ENCODE measurements around the gene FCSK.
"Not testable (repeated sequence)": the region's sequence is repeated elsewhere in the genome, so short reads cannot be mapped to it uniquely, and the experiment has no call there.

FCSK gene

DNA sequence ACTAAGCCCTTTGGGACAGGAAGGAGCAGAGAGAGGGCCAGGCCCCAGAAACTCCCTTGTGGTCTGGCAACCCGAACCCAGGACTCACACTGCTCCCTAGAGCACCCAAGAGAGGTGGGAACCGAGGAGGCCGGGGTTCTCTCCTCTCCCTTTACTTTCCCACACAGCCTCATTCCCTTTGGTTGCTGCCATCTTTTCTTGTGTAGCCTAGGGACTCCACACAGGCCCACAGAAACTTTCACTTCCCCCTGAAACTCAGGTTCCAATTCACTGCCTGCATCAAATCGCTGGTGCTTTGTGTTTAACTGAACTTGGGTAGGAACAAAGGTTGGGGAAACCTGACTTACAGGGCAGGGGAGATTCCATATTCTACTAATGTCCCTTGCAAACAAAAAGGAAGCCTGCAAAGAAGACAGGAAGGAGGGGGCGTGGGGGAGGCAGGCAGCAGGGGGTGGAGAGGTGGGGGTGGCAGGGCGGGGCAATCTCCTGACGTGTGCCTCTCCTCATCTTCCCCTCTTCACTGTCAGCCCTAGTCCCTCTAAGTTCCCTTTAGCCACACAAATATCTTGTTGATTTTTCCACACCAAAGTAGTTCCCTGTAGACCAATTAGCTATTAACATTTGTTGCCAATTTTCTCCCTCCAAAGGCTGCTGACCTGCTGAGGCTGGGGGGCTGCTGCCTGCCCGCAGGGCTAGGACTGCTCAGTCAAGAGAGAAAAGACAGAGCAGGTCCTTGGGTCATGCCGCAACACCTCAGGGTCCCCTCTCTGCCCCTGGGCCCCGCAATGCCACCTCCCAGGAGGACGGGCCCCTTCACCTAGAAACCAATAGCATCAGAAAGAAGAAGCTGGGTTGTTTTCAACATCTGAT lies 23.5 kb upstream of the FCSK start:
- DNase-seq (ENCODE audit: low read depth in 2 of 2) = peak; percentile 25 to 46

DNA sequence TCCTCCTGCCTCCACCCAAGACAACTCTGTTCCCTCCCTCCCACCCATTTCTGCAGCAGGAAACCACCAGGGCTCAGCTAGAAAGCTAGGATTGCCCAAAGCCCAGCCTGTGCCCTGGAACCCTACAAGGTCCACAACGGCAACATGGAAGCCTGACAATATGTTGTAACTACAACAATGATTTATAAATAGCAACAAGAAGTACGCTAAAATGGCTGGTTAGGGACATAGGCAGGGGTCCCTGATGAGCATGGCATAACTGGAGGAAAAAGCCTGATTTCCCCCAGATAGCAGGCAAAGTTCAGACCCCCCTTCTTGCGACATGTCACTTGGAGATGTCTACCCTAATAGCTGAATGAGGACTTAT lies 22.1 kb upstream of the FCSK start:
- no peak for DNase-seq (ENCODE audit: low read depth in 2 of 2)

DNA sequence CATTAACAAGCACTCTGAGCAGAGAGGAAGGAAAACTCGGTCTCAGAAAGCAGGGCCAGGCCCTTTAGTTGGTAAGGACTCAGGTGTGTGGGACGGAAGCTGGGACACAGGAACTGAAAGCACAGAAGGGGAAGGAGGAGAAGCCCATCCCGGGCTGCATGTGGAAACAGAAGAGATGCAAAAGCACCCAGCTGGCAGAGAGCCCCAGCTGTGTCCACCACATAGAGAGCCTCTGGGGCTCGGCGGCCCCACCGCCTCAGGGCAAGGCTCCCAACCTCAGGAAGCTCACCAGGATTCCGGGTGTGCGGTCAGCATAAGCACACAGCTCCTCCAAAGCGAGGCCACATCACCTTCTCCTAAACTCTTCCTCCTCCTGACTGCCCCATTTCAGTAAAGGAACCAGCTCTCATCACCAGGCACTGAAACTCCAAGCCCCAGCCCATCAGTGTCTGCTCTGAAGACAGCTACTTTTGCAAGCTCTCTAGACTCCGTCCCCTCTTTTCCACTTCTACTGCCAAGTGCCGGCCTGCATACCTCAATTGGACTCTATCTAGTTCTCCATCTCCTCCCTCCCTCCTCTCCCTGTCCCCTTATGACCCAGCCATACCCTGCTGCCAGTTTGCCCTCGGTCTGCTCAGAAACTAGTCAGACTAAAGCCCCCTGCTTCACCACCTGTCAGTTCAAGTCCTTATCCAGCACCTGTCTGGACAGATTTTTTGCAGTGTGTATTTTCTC lies 21.5 kb upstream of the FCSK start:
- DNase-seq (ENCODE audit: low read depth in 2 of 2) = no peak

DNA sequence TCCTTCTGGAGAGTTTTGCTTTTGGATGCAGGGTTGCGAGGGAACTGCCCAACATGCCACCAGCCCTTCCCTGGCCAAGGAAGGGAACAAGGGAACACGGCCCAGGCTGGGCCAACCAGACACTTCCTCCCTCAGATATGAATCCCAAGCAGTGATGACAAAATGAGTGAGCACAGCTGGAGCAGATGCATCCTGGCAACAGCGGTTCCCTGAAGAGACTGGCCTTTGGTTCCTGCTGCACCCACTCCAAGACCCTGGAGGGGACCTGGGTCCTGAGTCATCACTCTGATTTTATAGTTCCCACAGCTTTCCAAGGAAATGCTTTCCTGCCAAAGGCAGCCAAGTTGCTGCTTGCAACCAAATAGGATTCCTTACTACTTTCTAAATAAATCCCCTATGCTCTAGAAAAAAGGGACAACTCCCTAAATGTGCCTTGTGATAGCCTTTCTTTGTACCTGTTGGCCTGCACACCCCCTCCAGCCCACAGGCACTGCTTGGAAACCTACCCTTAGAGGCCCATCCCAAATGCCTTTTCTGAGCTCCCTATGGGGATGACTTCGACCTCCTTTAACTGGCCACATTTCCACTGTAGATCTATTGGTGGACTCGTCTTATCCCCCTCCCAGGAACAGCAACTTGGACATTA lies 20.8 kb upstream of the FCSK start:
- no peak for DNase-seq (ENCODE audit: low read depth in 2 of 2)

DNA sequence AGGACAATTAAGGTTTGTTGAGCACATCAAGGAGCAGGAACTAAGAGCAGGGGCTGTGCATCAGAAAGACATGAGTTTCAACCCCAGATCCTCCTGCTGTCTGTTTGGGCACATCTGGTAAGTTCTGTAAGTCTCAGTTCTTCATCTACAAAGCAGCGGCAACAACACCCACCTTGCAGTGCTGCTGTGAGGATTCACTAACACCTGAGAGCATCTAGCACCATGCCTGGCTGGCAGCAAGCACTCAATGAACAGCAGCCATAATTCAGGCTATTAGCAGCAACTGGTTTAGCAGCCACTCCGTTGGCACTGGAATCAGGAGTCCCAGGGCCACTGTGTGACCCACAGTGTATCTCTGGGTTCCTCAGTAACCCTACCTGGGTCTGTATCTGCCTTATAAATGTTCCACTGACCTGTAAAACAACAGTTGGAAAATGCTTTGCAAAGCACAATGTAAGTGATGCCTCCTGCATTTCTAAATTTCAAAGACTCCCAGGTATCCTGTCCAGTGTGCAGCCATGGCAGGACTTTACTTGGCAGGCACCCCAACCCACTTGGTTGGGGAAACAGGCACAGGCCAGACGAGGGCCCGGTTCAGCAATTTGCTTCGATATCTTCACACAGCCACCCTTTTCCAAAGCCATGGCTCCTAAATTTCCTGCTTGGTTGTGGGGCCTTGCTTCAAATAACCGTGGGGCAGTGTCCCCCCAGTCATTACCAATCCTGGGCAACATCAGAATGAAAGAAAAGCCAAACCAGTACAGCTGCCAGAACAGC lies 19.7 kb upstream of the FCSK start:
- DNase-seq (ENCODE audit: low read depth in 2 of 2) = no peak

DNA sequence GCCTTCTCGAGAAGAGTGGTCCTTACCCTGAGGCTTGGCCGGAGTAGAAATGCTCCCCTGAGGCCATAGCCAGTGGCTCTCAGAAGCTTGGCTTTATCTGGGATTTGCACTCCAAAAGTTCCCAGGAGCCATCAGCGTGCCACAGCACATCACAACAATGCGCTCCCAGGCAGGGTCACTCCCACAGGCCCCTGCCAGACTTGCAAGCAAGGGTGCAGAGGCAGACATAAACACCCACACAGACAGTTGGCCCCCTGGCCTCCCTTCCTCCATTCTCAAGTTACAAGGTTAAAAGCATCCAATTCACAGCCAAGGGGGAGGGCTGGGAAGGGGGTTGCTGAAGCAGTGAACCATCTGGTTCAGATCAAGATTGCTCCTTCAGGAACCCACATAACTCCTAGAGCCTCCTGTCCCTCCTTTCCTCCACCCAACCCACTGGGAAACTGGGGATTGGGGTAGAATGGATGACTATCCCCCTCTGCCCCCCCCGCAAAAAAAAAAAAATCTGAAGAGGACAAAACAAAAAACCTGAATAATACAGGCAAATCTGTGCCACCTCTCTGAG lies 17.3 kb upstream of the FCSK start:
- DNase-seq (ENCODE audit: low read depth in 2 of 2) = no peak

DNA sequence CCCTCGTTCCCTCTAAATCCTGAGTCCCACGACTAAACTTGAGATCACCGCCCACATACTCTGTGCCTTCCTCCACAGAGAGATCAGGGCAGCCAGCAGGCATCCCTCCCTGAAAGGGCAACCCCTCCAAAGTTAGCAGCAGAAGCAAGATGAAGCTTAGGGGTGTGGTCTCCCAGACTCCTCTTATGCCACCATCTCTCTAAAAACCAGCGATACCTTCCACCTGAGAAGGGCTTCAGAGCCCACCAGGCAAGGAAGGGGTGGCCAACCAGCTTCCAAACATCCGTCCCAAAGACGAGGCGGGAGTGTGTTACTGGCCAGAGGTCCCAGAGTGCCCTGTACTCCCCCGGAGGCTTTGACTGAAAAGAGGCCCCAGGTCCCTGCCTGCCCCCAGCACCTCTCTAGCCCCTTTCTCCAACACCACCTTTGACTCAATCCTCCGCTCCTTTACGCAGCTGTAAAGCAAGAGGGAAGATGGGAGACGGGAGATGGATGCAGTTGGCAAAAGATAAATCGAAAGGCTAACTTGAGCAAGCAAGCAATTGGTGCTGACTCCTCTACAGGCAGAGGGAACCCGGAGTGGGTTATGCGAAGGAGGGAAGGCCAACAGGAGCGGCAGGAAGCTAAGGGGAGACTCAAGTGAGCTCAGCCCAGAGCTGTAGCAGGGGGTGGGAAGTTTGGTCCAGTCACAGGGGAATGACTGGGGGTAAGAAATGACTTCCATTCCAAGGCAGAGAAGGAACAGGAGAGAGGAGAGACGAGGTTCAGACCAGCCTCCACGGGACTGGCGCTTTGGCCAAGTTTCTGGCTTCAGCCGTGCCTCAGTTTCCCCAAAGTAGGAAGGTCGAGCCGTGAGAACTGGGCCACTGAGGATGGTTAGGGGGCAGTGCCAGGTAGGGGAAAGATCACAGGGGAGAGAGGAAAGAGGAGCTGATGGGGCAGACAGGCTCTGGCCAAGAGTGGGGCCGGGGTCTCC lies 16.5 kb upstream of the FCSK start:
- no peak for DNase-seq (ENCODE audit: low read depth in 2 of 2)

DNA sequence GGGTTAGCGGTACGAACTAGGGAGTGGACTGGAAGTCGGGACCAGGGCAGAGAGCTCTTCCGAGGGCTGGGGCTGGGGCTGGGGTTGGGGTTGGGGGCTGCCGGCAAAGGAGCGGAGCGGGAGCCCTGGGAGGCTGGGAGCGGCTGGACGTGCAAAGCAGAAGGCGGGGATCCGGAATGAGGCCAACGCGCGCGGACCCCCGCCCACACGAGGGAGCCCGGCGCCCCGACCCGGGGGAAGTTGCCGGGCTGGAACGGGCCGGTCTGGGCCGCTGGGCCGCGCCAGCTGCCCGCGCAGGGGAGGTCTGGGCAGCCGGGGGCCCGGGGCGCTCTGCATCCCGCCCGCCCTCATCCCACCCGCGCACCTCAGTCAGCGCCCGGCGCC lies 15.8 kb upstream of the FCSK start:
- no peak for DNase-seq (ENCODE audit: low read depth in 2 of 2)

DNA sequence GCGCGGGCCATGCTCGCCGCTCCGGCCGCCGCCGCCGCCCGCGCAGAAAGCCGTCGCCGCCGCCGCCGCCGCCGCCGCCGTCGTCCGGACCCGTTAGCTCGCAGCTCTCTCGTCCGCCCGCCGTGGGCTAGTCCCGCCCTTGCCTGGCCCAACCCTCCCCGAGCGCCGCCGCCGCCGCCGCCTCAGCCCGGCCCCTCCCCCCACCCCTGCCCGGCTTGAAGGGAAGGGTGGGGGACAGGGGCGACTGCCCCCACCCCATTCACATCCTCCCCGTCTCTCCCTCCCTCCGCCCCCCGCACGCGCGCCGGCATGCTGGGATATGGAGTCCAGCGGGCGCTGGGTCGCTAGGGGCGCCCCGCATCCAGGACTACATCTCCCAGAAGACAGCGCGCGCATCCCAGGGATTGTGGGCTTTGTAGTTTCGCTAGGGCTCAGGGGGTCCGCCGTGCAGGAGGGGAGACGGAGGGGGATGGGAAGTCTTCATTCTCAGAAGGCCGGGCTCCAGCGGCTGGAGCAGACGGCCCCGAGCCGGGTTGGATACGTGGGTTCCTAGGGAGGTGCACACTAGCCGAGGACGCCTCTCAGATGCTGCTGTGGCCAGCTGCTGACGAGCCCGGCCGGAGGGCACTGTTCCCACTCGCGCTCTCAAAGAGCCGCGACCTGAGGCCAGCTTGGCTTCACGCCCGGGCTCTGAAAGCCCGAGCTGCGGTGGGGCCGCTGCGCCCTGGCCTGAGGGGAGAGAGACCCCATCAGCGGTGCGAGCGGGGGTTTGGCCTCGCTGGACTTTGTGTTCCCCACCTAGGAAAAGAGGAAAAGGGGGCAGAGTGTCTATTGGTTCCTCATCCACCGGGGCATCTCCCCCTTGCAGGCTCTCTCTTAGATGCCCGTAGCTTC lies 15.2 kb upstream of the FCSK start, which contains the start of gene ST3GAL2:
Gene ST3GAL2 (minus strand): TSS at position 132 of the 894 bp plus-strand sequence. CDS start 40,570 bp downstream, outside the sequence.
- peak; percentile 83 to 90 for DNase-seq (ENCODE audit: low read depth in 2 of 2)

DNA sequence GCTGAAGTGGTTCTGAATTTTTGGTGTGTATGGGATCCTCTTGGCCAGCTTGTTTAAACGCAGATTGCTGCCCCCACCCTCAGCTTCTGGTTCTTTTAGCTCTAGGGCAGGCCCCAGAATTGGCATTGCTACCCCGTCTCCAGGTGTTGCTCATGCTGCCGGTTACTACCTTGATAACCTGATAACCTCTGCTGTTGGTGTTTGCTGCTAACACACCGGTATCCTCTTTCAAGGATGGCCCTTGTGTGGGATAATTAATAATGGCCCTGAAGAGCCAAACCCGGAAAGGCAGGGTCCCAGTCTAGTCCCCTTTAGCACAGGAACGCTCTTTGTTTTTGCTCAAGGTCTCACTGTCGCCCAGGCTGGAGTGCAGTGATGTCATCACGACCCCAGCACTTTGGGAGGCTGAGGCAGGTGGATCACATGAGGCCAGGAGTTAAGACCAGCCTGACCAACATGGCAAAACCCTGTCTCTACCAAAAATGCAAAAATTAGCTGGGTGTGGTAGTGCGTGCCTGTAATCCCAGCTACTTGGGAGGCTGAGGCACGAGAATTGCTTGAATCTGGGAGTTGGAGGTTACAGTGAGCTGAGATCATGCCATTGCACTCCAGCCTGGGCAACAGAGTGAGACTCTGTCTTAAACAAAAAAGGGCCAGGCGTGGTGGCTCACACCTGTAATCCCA lies 14.2 kb upstream of the FCSK start:
- no peak for DNase-seq (ENCODE audit: low read depth in 2 of 2)

DNA sequence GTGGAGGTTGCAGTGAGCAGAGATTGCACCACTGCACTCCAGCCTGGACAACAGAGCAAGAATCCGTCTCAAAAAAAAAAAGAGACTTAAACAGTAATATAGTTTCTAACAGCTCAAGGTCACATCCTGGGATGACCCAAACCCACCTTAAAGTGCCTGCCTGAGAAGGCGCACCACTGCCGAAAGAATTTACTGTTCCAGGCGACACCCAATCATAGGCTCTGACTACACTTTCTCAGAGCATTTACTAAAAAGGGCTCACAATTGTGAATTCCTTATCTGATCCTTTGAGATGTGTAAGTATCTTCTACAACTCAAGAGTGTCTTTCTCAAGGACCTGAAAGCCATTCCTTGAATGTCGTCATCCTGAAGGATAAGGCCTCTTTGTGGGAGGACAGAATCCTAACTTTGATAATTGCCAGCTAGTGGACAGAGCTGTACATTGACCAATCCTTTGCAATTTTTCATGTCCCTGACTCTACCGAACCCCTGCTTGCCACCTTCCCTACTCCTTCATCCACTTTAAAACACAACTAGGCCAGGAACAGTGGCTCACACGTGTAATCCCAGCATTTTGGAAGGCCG lies 12.9 kb upstream of the FCSK start:
- DNase-seq (ENCODE audit: low read depth in 2 of 2) = no peak

DNA sequence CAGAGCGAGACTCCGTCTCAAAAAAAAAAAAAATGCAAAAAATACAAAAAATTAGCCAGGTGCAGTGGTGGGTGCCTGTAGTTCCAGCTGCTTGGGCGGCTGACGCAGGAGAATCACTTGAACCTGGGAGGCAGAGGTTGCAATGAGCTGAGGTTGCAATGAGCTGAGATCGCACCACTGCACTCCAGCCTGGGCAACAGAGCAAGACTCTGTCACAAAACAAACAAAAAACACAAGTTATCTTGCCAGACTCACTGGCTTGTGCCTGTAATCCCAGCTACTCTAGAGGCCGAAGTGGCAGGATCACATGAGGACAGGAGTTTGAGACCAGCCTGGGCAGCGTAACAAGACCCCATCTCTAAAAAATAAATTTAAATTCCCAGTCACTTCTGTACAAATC lies 12.1 kb upstream of the FCSK start:
- DNase-seq (ENCODE audit: low read depth in 2 of 2) = no peak

DNA sequence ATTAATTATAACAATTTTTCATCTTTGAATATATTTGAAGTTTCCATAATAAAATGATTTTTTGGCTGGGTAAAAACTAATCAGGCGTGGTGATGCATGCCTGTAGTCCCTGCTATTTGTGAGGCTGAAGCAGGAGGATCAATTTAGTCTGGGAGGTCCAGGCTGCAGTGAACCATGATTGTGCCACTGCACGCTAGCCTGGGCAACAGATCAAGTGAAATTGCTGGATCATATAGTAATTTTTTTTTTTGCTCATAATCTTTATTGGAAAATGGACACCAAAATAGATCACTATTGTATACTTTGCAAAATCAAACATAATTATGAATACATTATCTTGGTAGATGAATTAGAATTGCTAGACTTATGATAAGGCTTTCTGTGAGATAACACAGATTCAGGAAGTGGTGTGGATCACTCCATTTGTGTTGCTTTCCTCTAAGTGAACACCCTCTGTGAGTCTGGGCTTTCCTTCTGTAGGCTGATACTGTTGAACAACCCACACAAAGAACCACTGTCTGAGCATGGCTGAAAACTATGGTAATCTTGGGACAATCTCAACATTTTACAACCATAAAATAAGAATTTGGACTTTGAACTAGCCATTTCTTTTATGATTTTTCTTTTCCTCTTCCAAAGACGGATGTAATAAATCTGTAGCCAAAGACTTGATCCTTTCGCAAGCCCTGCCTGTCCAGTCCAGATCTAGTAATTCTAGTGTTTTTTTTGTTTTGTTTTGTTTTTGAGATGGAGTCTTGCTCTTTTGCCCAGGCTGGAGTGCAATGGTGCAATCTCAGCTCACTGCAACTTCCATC lies 9.9 kb upstream of the FCSK start:
- no peak for DNase-seq (ENCODE audit: low read depth in 2 of 2)

DNA sequence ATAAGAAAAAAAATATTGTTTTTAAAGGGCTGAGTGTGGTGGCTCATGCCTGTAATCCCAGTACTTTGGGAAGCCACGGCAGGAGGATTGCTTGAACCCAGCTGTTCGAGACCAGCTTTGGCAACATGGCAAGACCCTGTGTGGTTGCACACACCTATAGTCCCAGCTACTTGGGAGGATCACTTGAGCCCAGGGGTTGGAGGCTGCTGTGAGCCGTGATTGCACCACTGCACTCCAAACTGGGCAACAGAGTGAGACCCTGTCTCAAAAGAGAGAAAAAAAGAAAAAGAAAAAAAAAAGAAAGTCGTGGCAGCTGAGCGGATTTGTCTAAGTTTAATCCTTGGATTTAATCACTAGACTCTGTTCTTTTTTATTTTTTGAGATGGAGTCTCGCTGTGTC lies 6.3 kb upstream of the FCSK start:
- DNase-seq (ENCODE audit: low read depth in 2 of 2) = no peak

DNA sequence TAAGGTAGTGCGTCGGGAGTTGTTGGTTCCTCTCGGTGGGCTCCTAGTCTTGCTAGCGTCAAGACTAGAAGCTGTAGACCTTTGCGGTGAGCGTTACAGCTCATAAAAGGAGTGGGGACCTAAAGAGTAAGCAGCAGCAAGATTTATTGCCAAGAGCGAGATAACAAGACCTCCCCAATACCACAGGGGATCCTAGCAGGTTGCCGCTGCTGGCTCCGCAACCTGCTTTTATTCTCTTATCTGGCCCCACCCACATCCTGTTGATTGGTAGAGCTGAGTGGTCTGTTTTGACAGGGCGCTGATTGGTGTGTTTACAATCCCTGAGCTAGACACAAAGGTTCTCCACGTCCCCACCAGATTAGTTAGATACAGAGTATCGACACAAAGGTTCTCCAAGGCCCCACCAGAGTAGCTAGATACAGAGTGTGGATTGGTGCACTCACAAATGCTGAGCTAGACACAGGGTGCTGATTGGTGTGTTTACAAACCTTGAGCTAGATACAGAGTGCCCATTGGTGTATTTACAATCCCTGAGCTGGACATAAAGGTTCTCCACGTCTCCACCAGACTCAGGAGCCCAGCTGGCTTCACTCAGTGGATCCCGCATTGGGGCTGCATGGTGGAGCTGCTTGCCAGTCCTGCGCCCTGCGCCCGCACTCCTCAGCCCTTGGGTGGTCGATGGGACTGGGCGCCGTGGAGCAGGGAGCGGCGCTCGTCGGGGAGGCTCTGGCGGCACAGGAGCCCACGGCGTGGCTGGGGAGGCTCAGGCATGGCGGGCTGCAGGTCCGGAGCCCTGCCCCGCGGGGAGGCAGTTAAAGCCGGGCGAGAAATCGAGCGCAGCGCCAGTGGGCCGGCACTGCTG lies 4.0 kb upstream of the FCSK start:
- not testable (repeated sequence) for DNase-seq (ENCODE audit: low read depth in 2 of 2)

DNA sequence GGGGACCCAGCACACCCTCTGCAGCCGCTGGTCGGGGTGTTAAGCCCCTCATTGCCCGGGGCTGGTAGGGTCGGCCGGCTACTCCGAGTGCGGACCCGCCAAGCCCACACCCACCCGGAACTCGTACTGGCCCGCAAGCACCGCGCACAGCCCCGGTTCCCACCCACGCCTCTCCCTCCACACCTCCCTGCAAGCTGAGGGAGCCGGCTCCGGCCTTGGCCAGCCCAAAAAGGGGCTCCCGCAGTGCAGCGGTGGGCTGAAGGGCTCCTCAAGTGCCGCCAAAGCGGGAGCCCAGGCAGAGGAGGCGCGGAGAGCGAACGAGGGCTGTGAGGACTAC lies 3.4 kb upstream of the FCSK start:
- DNase-seq (ENCODE audit: low read depth in 2 of 2) = not testable (repeated sequence)
